ENCODE measurements around the gene LRP6. TPM values are rescaled to one million over a fixed set of nuclear protein-coding genes. Genes with fewer than 3 reads are reported as not detected.

LRP6 gene
- total and polyA plus RNA-seq, 11 donors: 3.7 to 29.6 (median 16.9) TPM

GRCh38 chr12:12201274-12201758, 65.5 kb downstream of the LRP6 start:
- peaks cover 0 to 14% (median 2%) of the 10 kb centered on the region in 9 donors for H3K36me3 ChIP-seq
- no peak overlapping the region for H3K4me3 ChIP-seq
- peaks cover 0 to 17% (median 0%) of the 10 kb centered on the region in 12 donors for H3K9me3 ChIP-seq
- H3K4me1 ChIP-seq: peaks cover 0 to 8% (median 0%) of the 10 kb centered on the region in 12 donors
- H3K27ac ChIP-seq: peak overlapping the region in 6 of 12 donors; percentile 19 to 61 (median 43)
- peak in 2 of 5 donors; percentile 13 to 25 for DNase-seq
- TF ChIP-seq, protein P1, sequence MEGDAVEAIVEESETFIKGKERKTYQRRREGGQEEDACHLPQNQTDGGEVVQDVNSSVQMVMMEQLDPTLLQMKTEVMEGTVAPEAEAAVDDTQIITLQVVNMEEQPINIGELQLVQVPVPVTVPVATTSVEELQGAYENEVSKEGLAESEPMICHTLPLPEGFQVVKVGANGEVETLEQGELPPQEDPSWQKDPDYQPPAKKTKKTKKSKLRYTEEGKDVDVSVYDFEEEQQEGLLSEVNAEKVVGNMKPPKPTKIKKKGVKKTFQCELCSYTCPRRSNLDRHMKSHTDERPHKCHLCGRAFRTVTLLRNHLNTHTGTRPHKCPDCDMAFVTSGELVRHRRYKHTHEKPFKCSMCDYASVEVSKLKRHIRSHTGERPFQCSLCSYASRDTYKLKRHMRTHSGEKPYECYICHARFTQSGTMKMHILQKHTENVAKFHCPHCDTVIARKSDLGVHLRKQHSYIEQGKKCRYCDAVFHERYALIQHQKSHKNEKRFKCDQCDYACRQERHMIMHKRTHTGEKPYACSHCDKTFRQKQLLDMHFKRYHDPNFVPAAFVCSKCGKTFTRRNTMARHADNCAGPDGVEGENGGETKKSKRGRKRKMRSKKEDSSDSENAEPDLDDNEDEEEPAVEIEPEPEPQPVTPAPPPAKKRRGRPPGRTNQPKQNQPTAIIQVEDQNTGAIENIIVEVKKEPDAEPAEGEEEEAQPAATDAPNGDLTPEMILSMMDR (IDR thresholded peaks at IDR 0.05): no peak
- no peak for TF ChIP-seq POLR2A (IDR thresholded peaks at IDR 0.05)
- WGBS, 4 donors: 43 to 63% (median 53%) methylated on average over 3 of the region's 3 CpGs
- intact Hi-C loops (cut with DNase I): loop anchor here in 2 of 10 donors (5.0 to 10.0 kb wide), 2 partner anchors 63 to 66 kb away; partner anchors contain the start of gene LRP6 (in 2 of the 2)
- H3K27me3 ChIP-seq: no peaks in the 10 kb centered on the region
- peak; percentile 82 to 89 (median 85) for ATAC-seq

- H3K36me3 ChIP-seq: peaks cover 0 to 14% (median 2%) of the 10 kb centered on the region in 9 donors
- intact Hi-C loops (cut with DNase I): loop anchor here in 2 of 10 donors (5.0 to 10.0 kb wide), 2 partner anchors 64 to 67 kb away; partner anchors contain the start of gene LRP6 (in 2 of the 2)
- H3K27ac ChIP-seq: no peak overlapping the region
- H3K4me3 ChIP-seq: no peak overlapping the region
- DNase-seq (no peak), ATAC-seq (no peak)
- 97% methylated on average over 2 of the region's 2 CpGs for WGBS, 4 donors
- peaks cover 0 to 8% (median 0%) of the 10 kb centered on the region in 12 donors for H3K4me1 ChIP-seq
- no peak for TF ChIP-seq POLR2A (IDR thresholded peaks at IDR 0.05)
- TF ChIP-seq, protein P1 (IDR thresholded peaks at IDR 0.05): no peak
- H3K27me3 ChIP-seq: no peaks in the 10 kb centered on the region
- peaks cover 0 to 25% (median 0%) of the 10 kb centered on the region in 12 donors for H3K9me3 ChIP-seq
Observed at GRCh38 chr12:12200363-12200762, 66.5 kb downstream of the LRP6 start.

- H3K4me1 ChIP-seq: peaks cover 0 to 8% (median 0%) of the 10 kb centered on the region in 12 donors
- TF ChIP-seq POLR2A (IDR thresholded peaks at IDR 0.05): no peak
- TF ChIP-seq, protein P1 (IDR thresholded peaks at IDR 0.05): no peak
- H3K4me3 ChIP-seq: no peak overlapping the region
- no peak for DNase-seq
- WGBS, 4 donors: 92 to 100% (median 100%) methylated on average over 1 of the region's 1 CpG
- ATAC-seq: no peak
- H3K36me3 ChIP-seq: peaks cover 0 to 14% (median 2%) of the 10 kb centered on the region in 9 donors
- intact Hi-C loops (cut with DNase I): loop anchor here in 1 of 10 donors (10.0 kb wide), 1 partner anchor 63 kb away; no protein-coding TSS in a partner anchor
- no peak overlapping the region for H3K27ac ChIP-seq
- H3K9me3 ChIP-seq: peaks cover 0 to 38% (median 0%) of the 10 kb centered on the region in 12 donors
- H3K27me3 ChIP-seq: no peaks in the 10 kb centered on the region
Observed at GRCh38 chr12:12198124-12198523, 68.7 kb downstream of the LRP6 start.

GRCh38 chr12:12197128-12197527, 69.7 kb downstream of the LRP6 start:
- no peak for ATAC-seq
- no peaks in the 10 kb centered on the region for H3K27me3 ChIP-seq

More at GRCh38 chr12:12197128-12197527, 69.7 kb downstream of the LRP6 start:
- no peak for DNase-seq
- Histone ChIP-seq H3K36me3 (peaks cover 0 to 12% (median 2%) of the 10 kb centered on the region in 9 donors), H3K27ac (no peak overlapping the region), H3K4me1 (peaks cover 0 to 6% (median 0%) of the 10 kb centered on the region in 12 donors), H3K9me3 (peaks cover 0 to 38% (median 0%) of the 10 kb centered on the region in 12 donors), H3K4me3 (no peak overlapping the region)
- intact Hi-C loops (cut with DNase I): loop anchor here in 1 of 10 donors (10.0 kb wide), 1 partner anchor 62 kb away; no protein-coding TSS in a partner anchor
- WGBS, 4 donors: 0 to 51% (median 25%) methylated on average over 1 of the region's 1 CpG
- no peak for TF ChIP-seq POLR2A (IDR thresholded peaks at IDR 0.05)
- TF ChIP-seq, protein P1 (IDR thresholded peaks at IDR 0.05): no peak
